Measurements from ENCODE around the gene EDNRA.

GRCh38 chr4:147496500-147496899 lies 15.6 kb downstream of the EDNRA start:
- TF ChIP-seq POLR2AphosphoS5 (IDR thresholded peaks at IDR 0.05) (no peak), POLR2A (IDR thresholded peaks at IDR 0.05) (no peak)
- TF ChIP-seq, protein P1, sequence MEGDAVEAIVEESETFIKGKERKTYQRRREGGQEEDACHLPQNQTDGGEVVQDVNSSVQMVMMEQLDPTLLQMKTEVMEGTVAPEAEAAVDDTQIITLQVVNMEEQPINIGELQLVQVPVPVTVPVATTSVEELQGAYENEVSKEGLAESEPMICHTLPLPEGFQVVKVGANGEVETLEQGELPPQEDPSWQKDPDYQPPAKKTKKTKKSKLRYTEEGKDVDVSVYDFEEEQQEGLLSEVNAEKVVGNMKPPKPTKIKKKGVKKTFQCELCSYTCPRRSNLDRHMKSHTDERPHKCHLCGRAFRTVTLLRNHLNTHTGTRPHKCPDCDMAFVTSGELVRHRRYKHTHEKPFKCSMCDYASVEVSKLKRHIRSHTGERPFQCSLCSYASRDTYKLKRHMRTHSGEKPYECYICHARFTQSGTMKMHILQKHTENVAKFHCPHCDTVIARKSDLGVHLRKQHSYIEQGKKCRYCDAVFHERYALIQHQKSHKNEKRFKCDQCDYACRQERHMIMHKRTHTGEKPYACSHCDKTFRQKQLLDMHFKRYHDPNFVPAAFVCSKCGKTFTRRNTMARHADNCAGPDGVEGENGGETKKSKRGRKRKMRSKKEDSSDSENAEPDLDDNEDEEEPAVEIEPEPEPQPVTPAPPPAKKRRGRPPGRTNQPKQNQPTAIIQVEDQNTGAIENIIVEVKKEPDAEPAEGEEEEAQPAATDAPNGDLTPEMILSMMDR (IDR thresholded peaks at IDR 0.05) = no peak
